HCT116 (cell line): Measurements from ENCODE around the gene TLL2. TPM values are rescaled to one million over a fixed set of nuclear protein-coding genes. Genes with fewer than 3 reads are reported as not detected.

Source experiments
- ATAC-seq: fragments of 200-7000 bp; cut with Tn5 transposase; 2 replicates; pipeline ENCODE4 v1.9.1; 2020; ENCODE audit warnings: mild to moderate bottlenecking, moderate library complexity
- BruUV-seq: library from RNA; stranded (reverse); fragments of 400-500 nt; replicated peaks from 2 replicates; lab custom pipeline; 2021; lab: Mats Ljungman, UMichigan
- CTCF ChIA-PET: fragments of 300-600 bp; sonication (Branson Sonifier 250); formaldehyde crosslinking; loops from one replicate; lab custom pipeline; 2021; ENCODE audit warnings: antibody characterized with exemption; lab: Charles Lee
- POLR2A ChIA-PET: fragments of 300-600, 350-600 bp; sonication (Branson Sonifier 250); formaldehyde crosslinking; loops from one replicate; lab custom pipeline; 2021; ENCODE audit warnings: antibody characterized with exemption; lab: Charles Lee
- RAD21 ChIA-PET, 2 experiments: fragments of 300-600 bp; sonication (Branson Sonifier 250); formaldehyde crosslinking; loops; one replicate each; lab custom pipeline; 2023; ENCODE audit warnings: low total read pairs in 2 of 2; ENCODE audit not compliant: uncharacterized antibody in 2 of 2, unreplicated experiment in 2 of 2, low non-redundant PET in 1 of 2; lab: Charles Lee
- DNase-seq: peaks from one replicate; pipeline ENCODE4 v3.0.0-alpha.2; 2010; ENCODE audit warnings: low read depth, low spot score
- H2AFZ ChIP-seq: fragments of 200-600 bp; shearing (Covaris generic), sonication (generic); 2 replicates; pipeline ENCODE4 v1.6.1; 2017; ENCODE audit warnings: low read depth, mixed run types, mixed read lengths, antibody characterized with exemption, low read length; ENCODE audit not compliant: poor library complexity, severe bottlenecking
- H3K27ac ChIP-seq: 2 replicates; pipeline ENCODE4 v1.5.1; 2012; ENCODE audit warnings: low read depth, low read length
- H3K27me3 ChIP-seq: fragments of 200-600 bp; sonication (generic); 2 replicates; pipeline ENCODE4 v1.6.1; 2016; ENCODE audit warnings: mixed run types, low read length, mixed read lengths; ENCODE audit not compliant: insufficient read depth
- H3K36me3 ChIP-seq, 2 experiments: fragments of 200-500 bp in 1 of 2; fragments of 200-600 bp in 1 of 2; sonication (Bioruptor generic) in 1 of 2; sonication (generic) in 1 of 2; 2 replicates each; pipeline versions ENCODE4 v1.5.1 to v1.6.1; 2014 to 2016; ENCODE audit warnings: low read length in 2 of 2, inconsistent platforms in 1 of 2, mixed read lengths in 1 of 2, mixed run types in 1 of 2; ENCODE audit not compliant: insufficient read depth in 2 of 2, control insufficient read depth in 1 of 2
- H3K4me1 ChIP-seq, 2 experiments: fragments of 200-600 bp in 1 of 2; sonication (generic) in 1 of 2; 2 replicates each; pipeline versions ENCODE4 v1.5.1 to v1.6.1; 2012 to 2017; ENCODE audit warnings: low read length in 2 of 2, inconsistent platforms in 1 of 2, mild to moderate bottlenecking in 1 of 2, mixed read lengths in 1 of 2, mixed run types in 1 of 2, moderate library complexity in 1 of 2; ENCODE audit not compliant: insufficient read depth in 2 of 2, control insufficient read depth in 1 of 2
- H3K4me2 ChIP-seq: fragments of 200-600 bp; sonication (generic); 2 replicates; pipeline ENCODE4 v1.6.1; 2017; ENCODE audit warnings: mixed run types, low read length, mixed read lengths
- H3K4me3 ChIP-seq, 2 experiments: fragments of 200-600 bp in 1 of 2; sonication (generic) in 1 of 2; replicated peaks in 1 of 2; 2 replicates each; pipeline ENCODE4 v1.5.1; 2011 to 2016; ENCODE audit warnings: low read length in 2 of 2, control low read depth in 1 of 2, low read depth in 1 of 2, mild to moderate bottlenecking in 1 of 2, mixed read lengths in 1 of 2, mixed run types in 1 of 2
- H3K79me2 ChIP-seq: fragments of 200-600 bp; sonication (generic); 2 replicates; pipeline ENCODE4 v1.6.1; 2017; ENCODE audit warnings: mild to moderate bottlenecking, mixed run types, low read length, moderate library complexity, mixed read lengths; ENCODE audit not compliant: insufficient read depth
- H3K9ac ChIP-seq: fragments of 200-600 bp; sonication (generic); 2 replicates; pipeline ENCODE4 v1.6.1; 2016; ENCODE audit warnings: low read length, mixed read lengths
- H3K9me2 ChIP-seq: fragments of 200-600 bp; sonication (generic), shearing (Covaris generic); 2 replicates; pipeline ENCODE4 v1.6.1; 2017; ENCODE audit warnings: mixed run types, mild to moderate bottlenecking, moderate library complexity; ENCODE audit not compliant: insufficient read depth
- H3K9me3 ChIP-seq, 2 experiments: fragments of 200-500 bp in 1 of 2; fragments of 200-600 bp in 1 of 2; sonication (Bioruptor generic) in 1 of 2; sonication (generic) in 1 of 2; 2 replicates each; pipeline ENCODE4 v1.6.1; 2014 to 2017; ENCODE audit warnings: low read length in 2 of 2, mixed read lengths in 2 of 2, inconsistent platforms in 1 of 2, low read depth in 1 of 2, mild to moderate bottlenecking in 1 of 2, mixed run types in 1 of 2, moderate library complexity in 1 of 2; ENCODE audit not compliant: control insufficient read depth in 1 of 2, insufficient read depth in 1 of 2
- H4K20me1 ChIP-seq: fragments of 200-600 bp; sonication (generic), shearing (Covaris generic); 2 replicates; pipeline ENCODE4 v1.6.1; 2017; ENCODE audit warnings: mixed run types, mild to moderate bottlenecking, moderate library complexity; ENCODE audit not compliant: insufficient read depth
- FOSL1 ChIP-seq: IDR thresholded peaks from 2 replicates; pipeline ENCODE4 v1.6.1; 2012; ENCODE audit warnings: low read depth
- RAD21 ChIP-seq: IDR thresholded peaks from 2 replicates; pipeline ENCODE4 v1.6.1; 2012; ENCODE audit warnings: low read depth, mild to moderate bottlenecking
- SP1 ChIP-seq: IDR thresholded peaks from 2 replicates; pipeline ENCODE4 v1.6.1; 2012; ENCODE audit warnings: low read depth
- TCF7L2 ChIP-seq: IDR thresholded peaks from 2 replicates; pipeline ENCODE4 v1.7.0; 2011; ENCODE audit warnings: borderline replicate concordance, inconsistent platforms; ENCODE audit not compliant: insufficient read depth, insufficient read length; ENCODE audit errors: extremely low read depth
- YY1 ChIP-seq: IDR thresholded peaks from 2 replicates; pipeline ENCODE4 v1.6.1; 2011; ENCODE audit warnings: low read length, low read depth, moderate library complexity, mild to moderate bottlenecking; ENCODE audit not compliant: insufficient replicate concordance; ENCODE audit errors: extremely low read depth
- intact Hi-C: fragments of 100-400 bp; cut with micrococcal nuclease; formaldehyde crosslinking; loops from 2 replicates; pipeline ENCODE4 v1.10.0; 2022
- total RNA-seq: library from RNA; stranded (reverse); gene quantifications from one replicate; pipeline ENCODE4 v1.2.1, GENCODE V29; 2021; ENCODE audit not compliant: unreplicated experiment
- TF ChIP-seq, protein P1 (sequence below), 3 experiments: fragments of 200-600 bp in 1 of 3; sonication (generic) in 1 of 3; IDR thresholded peaks in 2 of 3; conservative IDR thresholded peaks in 1 of 3; 2 replicates each; pipeline ENCODE4 v1.5.1; 2012 to 2017; ENCODE audit warnings: low read depth in 2 of 3, low read length in 2 of 3, antibody characterized with exemption in 1 of 3, borderline replicate concordance in 1 of 3, control low read depth in 1 of 3, mild to moderate bottlenecking in 1 of 3, mixed read lengths in 1 of 3, mixed run types in 1 of 3, moderate library complexity in 1 of 3; ENCODE audit not compliant: insufficient read depth in 1 of 3
- TF ChIP-seq, protein P2 (sequence below): IDR thresholded peaks from 2 replicates; pipeline ENCODE4 v1.6.1; 2012
- TF ChIP-seq, protein P3 (sequence below): IDR thresholded peaks from 2 replicates; pipeline ENCODE4 v1.6.1; 2012

TLL2 gene
- total RNA-seq, 1 experiment from 2014 or later: 1.3 TPM

DNA sequence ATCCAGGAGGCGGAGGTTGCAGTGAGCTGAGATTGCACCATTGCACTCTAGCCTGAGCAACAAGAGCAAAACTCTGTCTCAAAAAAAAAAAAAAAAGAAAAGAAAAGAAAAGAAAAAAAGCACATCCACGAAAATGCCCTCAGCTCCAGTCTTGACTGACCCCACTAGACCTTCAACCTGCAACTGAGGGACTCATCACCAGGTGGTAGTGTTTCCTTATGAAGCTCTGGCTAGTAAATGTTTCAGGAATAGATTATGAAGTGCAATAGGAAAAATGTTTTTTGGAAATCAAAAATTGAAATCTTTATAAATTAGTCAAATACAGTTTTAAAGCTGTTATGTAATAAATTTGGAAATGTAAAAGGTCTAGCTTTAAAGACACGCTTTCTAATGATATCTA, 22.4 kb downstream of the TLL2 start:
- H3K4me2 ChIP-seq: no peak overlapping the region
- intact Hi-C loops: loop anchor here (1.0 kb wide), 1 partner anchor 65 kb away; no protein-coding TSS in a partner anchor
- H4K20me1 ChIP-seq: no peaks in the 10 kb centered on the region
- H3K4me1 ChIP-seq: peaks cover 0 to 10% of the 10 kb centered on the region in 2 experiments; a peak in 2 of 4 replicates
- no peak overlapping the region for H2AFZ ChIP-seq
- no peaks in the 10 kb centered on the region for H3K79me2 ChIP-seq
- H3K36me3 ChIP-seq: no peaks in the 10 kb centered on the region
- no peaks in the 10 kb centered on the region for H3K9me2 ChIP-seq
- DNase-seq (no peak), ATAC-seq (no peak)
- no peak overlapping the region for H3K4me3 ChIP-seq
- BruUV-seq: no TSS peak
- H3K27me3 ChIP-seq: no peaks in the 10 kb centered on the region
- no peaks in the 10 kb centered on the region for H3K9me3 ChIP-seq
- ChIA-PET POLR2A (interaction anchor here (1.1 kb wide), 1 partner anchor 10 kb away, joined by 3 read pairs; no protein-coding TSS in a partner anchor), RAD21 (no interaction called here), CTCF (interaction anchor here (0.6 to 3.2 kb wide), 9 partner anchors 11 to 546 kb away, joined by 3 to 22 read pairs (median 5); partner anchors contain the start of gene TLL2)
- H3K9ac ChIP-seq: no peak overlapping the region
- TF ChIP-seq, protein P1, sequence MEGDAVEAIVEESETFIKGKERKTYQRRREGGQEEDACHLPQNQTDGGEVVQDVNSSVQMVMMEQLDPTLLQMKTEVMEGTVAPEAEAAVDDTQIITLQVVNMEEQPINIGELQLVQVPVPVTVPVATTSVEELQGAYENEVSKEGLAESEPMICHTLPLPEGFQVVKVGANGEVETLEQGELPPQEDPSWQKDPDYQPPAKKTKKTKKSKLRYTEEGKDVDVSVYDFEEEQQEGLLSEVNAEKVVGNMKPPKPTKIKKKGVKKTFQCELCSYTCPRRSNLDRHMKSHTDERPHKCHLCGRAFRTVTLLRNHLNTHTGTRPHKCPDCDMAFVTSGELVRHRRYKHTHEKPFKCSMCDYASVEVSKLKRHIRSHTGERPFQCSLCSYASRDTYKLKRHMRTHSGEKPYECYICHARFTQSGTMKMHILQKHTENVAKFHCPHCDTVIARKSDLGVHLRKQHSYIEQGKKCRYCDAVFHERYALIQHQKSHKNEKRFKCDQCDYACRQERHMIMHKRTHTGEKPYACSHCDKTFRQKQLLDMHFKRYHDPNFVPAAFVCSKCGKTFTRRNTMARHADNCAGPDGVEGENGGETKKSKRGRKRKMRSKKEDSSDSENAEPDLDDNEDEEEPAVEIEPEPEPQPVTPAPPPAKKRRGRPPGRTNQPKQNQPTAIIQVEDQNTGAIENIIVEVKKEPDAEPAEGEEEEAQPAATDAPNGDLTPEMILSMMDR (IDR thresholded peaks at IDR 0.05 in 2 of 3, conservative IDR thresholded peaks at IDR 0.05 in 1 of 3; ENCODE audit: borderline replicate concordance in 1 of 3, insufficient read depth in 1 of 3, low read depth in 2 of 3, low read length in 2 of 3): peak; percentile 45 to 75 (median 52)
- TF ChIP-seq SP1: no peak
- peak; percentile 78 for TF ChIP-seq RAD21
- TF ChIP-seq TCF7L2: no peak
- no peak for TF ChIP-seq FOSL1
- TF ChIP-seq, protein P2, sequence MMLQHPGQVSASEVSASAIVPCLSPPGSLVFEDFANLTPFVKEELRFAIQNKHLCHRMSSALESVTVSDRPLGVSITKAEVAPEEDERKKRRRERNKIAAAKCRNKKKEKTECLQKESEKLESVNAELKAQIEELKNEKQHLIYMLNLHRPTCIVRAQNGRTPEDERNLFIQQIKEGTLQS: no peak
- no peak for TF ChIP-seq YY1
- TF ChIP-seq, protein P3, sequence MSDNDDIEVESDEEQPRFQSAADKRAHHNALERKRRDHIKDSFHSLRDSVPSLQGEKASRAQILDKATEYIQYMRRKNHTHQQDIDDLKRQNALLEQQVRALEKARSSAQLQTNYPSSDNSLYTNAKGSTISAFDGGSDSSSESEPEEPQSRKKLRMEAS: no peak
- no peak overlapping the region for H3K27ac ChIP-seq
